ENCODE measurements around the gene CD1C.
"Not testable (repeated sequence)": the region's sequence is repeated elsewhere in the genome, so short reads cannot be mapped to it uniquely, and the experiment has no call there.

The CD1C gene

DNA sequence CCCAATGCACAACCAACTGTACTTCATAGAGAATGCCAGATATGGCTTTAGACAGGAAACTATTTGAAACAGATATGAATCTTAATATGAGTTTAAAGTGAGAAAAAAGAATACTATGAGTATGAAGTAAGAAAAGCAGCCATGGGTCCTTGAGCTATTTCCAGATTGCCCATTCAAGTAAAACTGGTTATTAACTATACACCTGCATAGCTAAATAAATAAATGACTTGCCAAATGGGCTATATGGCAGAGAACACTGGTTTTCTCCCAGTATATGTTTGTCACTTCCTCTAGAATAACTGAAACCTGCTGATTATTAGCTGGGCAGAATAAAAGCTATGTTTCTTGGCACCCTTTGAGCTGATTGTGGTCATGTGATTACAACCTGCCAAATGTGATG, 17.0 kb upstream of the CD1C start:
- peaks cover 6% of the 10 kb centered on the region; the same call in 1 of the 2 replicates for H3F3A ChIP-seq (ENCODE audit: low read depth)
- H4K20me1 ChIP-seq (ENCODE audit: insufficient read depth, low read length, poor library complexity, severe bottlenecking): no peaks in the 10 kb centered on the region
- peak overlapping the region; percentile 44 for H3K4me2 ChIP-seq (ENCODE audit: low read depth, low read length, poor library complexity, severe bottlenecking)
- H2AFZ ChIP-seq (ENCODE audit: low read length): no peak overlapping the region
- no peaks in the 10 kb centered on the region for H3K79me2 ChIP-seq (ENCODE audit: insufficient read depth, low read length)
- no peak for TF ChIP-seq EZH2phosphoT487 (IDR thresholded peaks at IDR 0.05; ENCODE audit: borderline replicate concordance)
- TF ChIP-seq, protein P1, sequence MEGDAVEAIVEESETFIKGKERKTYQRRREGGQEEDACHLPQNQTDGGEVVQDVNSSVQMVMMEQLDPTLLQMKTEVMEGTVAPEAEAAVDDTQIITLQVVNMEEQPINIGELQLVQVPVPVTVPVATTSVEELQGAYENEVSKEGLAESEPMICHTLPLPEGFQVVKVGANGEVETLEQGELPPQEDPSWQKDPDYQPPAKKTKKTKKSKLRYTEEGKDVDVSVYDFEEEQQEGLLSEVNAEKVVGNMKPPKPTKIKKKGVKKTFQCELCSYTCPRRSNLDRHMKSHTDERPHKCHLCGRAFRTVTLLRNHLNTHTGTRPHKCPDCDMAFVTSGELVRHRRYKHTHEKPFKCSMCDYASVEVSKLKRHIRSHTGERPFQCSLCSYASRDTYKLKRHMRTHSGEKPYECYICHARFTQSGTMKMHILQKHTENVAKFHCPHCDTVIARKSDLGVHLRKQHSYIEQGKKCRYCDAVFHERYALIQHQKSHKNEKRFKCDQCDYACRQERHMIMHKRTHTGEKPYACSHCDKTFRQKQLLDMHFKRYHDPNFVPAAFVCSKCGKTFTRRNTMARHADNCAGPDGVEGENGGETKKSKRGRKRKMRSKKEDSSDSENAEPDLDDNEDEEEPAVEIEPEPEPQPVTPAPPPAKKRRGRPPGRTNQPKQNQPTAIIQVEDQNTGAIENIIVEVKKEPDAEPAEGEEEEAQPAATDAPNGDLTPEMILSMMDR (conservative IDR thresholded peaks at IDR 0.05; ENCODE audit: low read length): no peak
- no peak overlapping the region for H3K9ac ChIP-seq (ENCODE audit: low read depth, low read length, poor library complexity, severe bottlenecking)
- peak overlapping the region; percentile 14 for H3K4me3 ChIP-seq (ENCODE audit: low read length, poor library complexity, severe bottlenecking)
- H3K27me3 ChIP-seq (ENCODE audit: insufficient read depth, low read length, poor library complexity, severe bottlenecking): no peaks in the 10 kb centered on the region
- H3K36me3 ChIP-seq (ENCODE audit: insufficient read depth, low read length): no peaks in the 10 kb centered on the region
- no peaks in the 10 kb centered on the region for H3K9me2 ChIP-seq (replicated peaks; ENCODE audit: low read depth, low read length)
- no peaks in the 10 kb centered on the region for H3K9me3 ChIP-seq (ENCODE audit: insufficient read depth, low read depth, low read length)
- H3K4me1 ChIP-seq (ENCODE audit: insufficient read depth, low read length, poor library complexity, severe bottlenecking): peaks cover 45% of the 10 kb centered on the region

DNA sequence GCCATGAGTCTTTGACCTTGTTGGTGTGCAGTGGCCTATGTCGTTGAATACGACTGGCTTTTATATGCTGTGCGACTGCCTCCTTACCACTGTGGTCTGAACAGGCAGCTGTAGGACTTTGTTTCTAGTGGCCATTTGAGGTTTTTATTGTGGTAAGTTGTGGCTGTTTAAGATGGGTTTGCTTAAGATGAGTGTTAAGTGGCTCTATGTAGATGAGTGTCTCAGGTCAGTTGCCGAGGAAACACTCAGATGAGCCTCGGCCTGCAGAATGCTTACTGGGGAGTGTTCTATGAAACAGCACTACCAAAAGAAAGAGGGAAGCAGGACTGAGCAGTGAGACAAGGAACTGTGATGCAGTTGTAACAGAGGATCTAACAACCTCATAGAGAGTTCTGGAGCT, 14.9 kb upstream of the CD1C start:
- H4K20me1 ChIP-seq (ENCODE audit: insufficient read depth, low read length, poor library complexity, severe bottlenecking): no peaks in the 10 kb centered on the region
- H3K9me2 ChIP-seq (replicated peaks; ENCODE audit: low read depth, low read length): no peaks in the 10 kb centered on the region
- peaks cover 45% of the 10 kb centered on the region for H3K4me1 ChIP-seq (ENCODE audit: insufficient read depth, low read length, poor library complexity, severe bottlenecking)
- H3K4me3 ChIP-seq (ENCODE audit: low read length, poor library complexity, severe bottlenecking): peak overlapping the region; percentile 27
- no peak for TF ChIP-seq EZH2phosphoT487 (IDR thresholded peaks at IDR 0.05; ENCODE audit: borderline replicate concordance)
- TF ChIP-seq, protein P1 (conservative IDR thresholded peaks at IDR 0.05; ENCODE audit: low read length): 0 out of 2 replicates have a peak, but pooled peaks have one; percentile 15
- H3F3A ChIP-seq (ENCODE audit: low read depth): peaks cover 6% of the 10 kb centered on the region; the same call in 1 of the 2 replicates
- no peaks in the 10 kb centered on the region; the same call in 1 of the 2 replicates for H3K9me3 ChIP-seq (ENCODE audit: insufficient read depth, low read depth, low read length)
- H2AFZ ChIP-seq (ENCODE audit: low read length): peak overlapping the region; percentile 34
- no peaks in the 10 kb centered on the region for H3K79me2 ChIP-seq (ENCODE audit: insufficient read depth, low read length)
- H3K27me3 ChIP-seq (ENCODE audit: insufficient read depth, low read length, poor library complexity, severe bottlenecking): no peaks in the 10 kb centered on the region
- peak overlapping the region; percentile 58 for H3K9ac ChIP-seq (ENCODE audit: low read depth, low read length, poor library complexity, severe bottlenecking)
- H3K36me3 ChIP-seq (ENCODE audit: insufficient read depth, low read length): no peaks in the 10 kb centered on the region
- H3K4me2 ChIP-seq (ENCODE audit: low read depth, low read length, poor library complexity, severe bottlenecking): peak overlapping the region; percentile 58

DNA sequence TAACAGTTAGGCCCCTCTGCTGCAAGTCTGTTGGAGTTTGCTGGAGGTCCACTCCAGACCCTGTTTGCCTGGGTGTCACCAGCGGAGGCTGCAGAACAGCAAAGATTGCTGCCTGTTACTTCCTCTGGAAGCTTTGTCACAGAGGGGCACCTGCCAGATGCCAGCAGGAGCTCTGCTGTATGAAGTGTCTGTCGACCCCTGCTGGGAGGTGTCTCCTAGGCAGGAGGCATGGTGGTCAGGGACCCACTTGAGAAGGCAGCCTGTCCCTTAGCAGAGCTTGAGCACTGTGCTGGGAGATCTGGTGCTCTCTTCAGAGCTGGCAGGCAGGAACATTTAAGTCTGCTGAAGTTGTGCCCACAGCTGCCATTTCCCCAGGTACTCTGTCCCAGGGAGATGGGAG, 7.3 kb upstream of the CD1C start:
- H3K4me2 ChIP-seq (ENCODE audit: low read depth, low read length, poor library complexity, severe bottlenecking); H3K36me3 ChIP-seq (ENCODE audit: insufficient read depth, low read length); H3K9ac ChIP-seq (ENCODE audit: low read depth, low read length, poor library complexity, severe bottlenecking); H4K20me1 ChIP-seq (ENCODE audit: insufficient read depth, low read length, poor library complexity, severe bottlenecking); H3K9me3 ChIP-seq (ENCODE audit: insufficient read depth, low read depth, low read length); H3K4me3 ChIP-seq (ENCODE audit: low read length, poor library complexity, severe bottlenecking); H3K9me2 ChIP-seq (replicated peaks; ENCODE audit: low read depth, low read length); H3F3A ChIP-seq (ENCODE audit: low read depth); H3K27me3 ChIP-seq (ENCODE audit: insufficient read depth, low read length, poor library complexity, severe bottlenecking); H3K79me2 ChIP-seq (ENCODE audit: insufficient read depth, low read length); H2AFZ ChIP-seq (ENCODE audit: low read length): not testable (repeated sequence)
- peaks cover 46% of the 10 kb centered on the region for H3K4me1 ChIP-seq (ENCODE audit: insufficient read depth, low read length, poor library complexity, severe bottlenecking)
- TF ChIP-seq, protein P1 (conservative IDR thresholded peaks at IDR 0.05; ENCODE audit: low read length): peak; percentile 47

All from Loucy (cell line).